ENCODE measurements around the gene TJP2. TPM values are rescaled to one million over a fixed set of nuclear protein-coding genes. Genes with fewer than 3 reads are reported as not detected.
"Not testable (repeated sequence)": the region's sequence is repeated elsewhere in the genome, so short reads cannot be mapped to it uniquely, and the experiment has no call there.

TJP2 gene
- total RNA-seq, 3 donors from 2014 or later, result 81.1 to 172 (median 124) TPM

- H3K9me3 ChIP-seq, result no peaks in the 10 kb centered on the region
Measured at GRCh38 chr9:69153707-69154521, 20.2 kb upstream of the TJP2 start.

GRCh38 chr9:69155341-69156030, 18.6 kb upstream of the TJP2 start:
- Histone ChIP-seq H3K4me3 (no peak overlapping the region), H3K4me1 (ENCODE audit: low read depth) (no peaks in the 10 kb centered on the region), H3K9me3 (no peaks in the 10 kb centered on the region), H3K36me3 (ENCODE audit: low read depth) (no peaks in the 10 kb centered on the region)
- DNase-seq, result no peak
- TF ChIP-seq CTCF (IDR thresholded peaks at IDR 0.05), result no peak
- intact Hi-C loops (cut with DNase I, micrococcal nuclease), result no loop called here
- no peak for ATAC-seq

More at GRCh38 chr9:69153707-69154521, 20.2 kb upstream of the TJP2 start:
- intact Hi-C loops (cut with DNase I, micrococcal nuclease), result no loop called here
- Histone ChIP-seq H3K4me1 (ENCODE audit: low read depth) (no peaks in the 10 kb centered on the region), H3K36me3 (ENCODE audit: low read depth) (no peaks in the 10 kb centered on the region), H3K4me3 (no peak overlapping the region)
- no peak for ATAC-seq
- DNase-seq, result no peak
- no peak for TF ChIP-seq CTCF (IDR thresholded peaks at IDR 0.05)

- no peaks in the 10 kb centered on the region for H3K36me3 ChIP-seq (ENCODE audit: low read depth)
- intact Hi-C loops (cut with DNase I, micrococcal nuclease), result no loop called here
- DNase-seq (no peak), ATAC-seq (no peak)
- no peaks in the 10 kb centered on the region for H3K4me1 ChIP-seq (ENCODE audit: low read depth)
- no peaks in the 10 kb centered on the region for H3K9me3 ChIP-seq
- no peak overlapping the region for H3K4me3 ChIP-seq
- no peak for TF ChIP-seq CTCF (IDR thresholded peaks at IDR 0.05)
Measured at GRCh38 chr9:69157751-69158466, 16.2 kb upstream of the TJP2 start.

- DNase-seq (no peak), ATAC-seq (no peak)
- intact Hi-C loops (cut with DNase I, micrococcal nuclease), result no loop called here
- H3K4me3 ChIP-seq, result no peak overlapping the region
- no peaks in the 10 kb centered on the region for H3K4me1 ChIP-seq (ENCODE audit: low read depth)
- H3K9me3 ChIP-seq, result no peaks in the 10 kb centered on the region
- H3K36me3 ChIP-seq (ENCODE audit: low read depth), result no peaks in the 10 kb centered on the region
- no peak for TF ChIP-seq CTCF (IDR thresholded peaks at IDR 0.05)
Measured at GRCh38 chr9:69158471-69158870, 15.6 kb upstream of the TJP2 start.

- H3K36me3 ChIP-seq (ENCODE audit: low read depth); H3K9me3 ChIP-seq; DNase-seq; ATAC-seq; H3K4me1 ChIP-seq (ENCODE audit: low read depth); intact Hi-C loops (cut with DNase I, micrococcal nuclease); H3K4me3 ChIP-seq: not testable (repeated sequence)
Measured at GRCh38 chr9:69164573-69164972, 9.5 kb upstream of the TJP2 start.

- H3K4me3 ChIP-seq, result no peak overlapping the region
- ATAC-seq (no peak), DNase-seq (no peak)
- TF ChIP-seq CTCF (IDR thresholded peaks at IDR 0.05), result no peak
- no peaks in the 10 kb centered on the region for H3K36me3 ChIP-seq (ENCODE audit: low read depth)
- H3K4me1 ChIP-seq (ENCODE audit: low read depth), result no peaks in the 10 kb centered on the region
- H3K9me3 ChIP-seq, result no peaks in the 10 kb centered on the region
- intact Hi-C loops (cut with DNase I, micrococcal nuclease), result no loop called here
Measured at GRCh38 chr9:69165581-69165980, 8.5 kb upstream of the TJP2 start.
